SK-N-SH (cell line): ENCODE results near the gene THSD8. TPM values are rescaled to one million over a fixed set of nuclear protein-coding genes. Genes with fewer than 3 reads are reported as not detected.

Experiments
- CTCF ChIA-PET: fragments of 300-600, 350-600 bp; formaldehyde crosslinking; extraction: SDS; loops from one replicate; lab custom pipeline; 2021; lab: Yijun Ruan, JAX
- POLR2A ChIA-PET: fragments of 350-600 bp; sonication (Branson Sonifier 250); formaldehyde crosslinking; extraction: SDS; loops from one replicate; lab custom pipeline; 2020; ENCODE audit warnings: antibody characterized with exemption, inconsistent platforms; lab: Yijun Ruan, JAX
- DNase-seq: peaks from one replicate; pipeline ENCODE4 v3.0.0; 2012
- H2AFZ ChIP-seq: fragments of 200-600 bp; sonication (generic); 2 replicates; pipeline ENCODE4 v1.8.1; 2016; ENCODE audit warnings: antibody characterized with exemption, mild to moderate bottlenecking, low read depth
- H3F3A ChIP-seq: fragments of 200-600 bp; sonication (generic); replicated peaks from 2 replicates; pipeline ENCODE3; 2016; ENCODE audit warnings: antibody characterized with exemption, mild to moderate bottlenecking; ENCODE audit not compliant: insufficient read depth
- H3K27ac ChIP-seq, 2 experiments: fragments of 200-500 bp in 1 of 2; fragments of 200-600 bp in 1 of 2; sonication (Bioruptor generic) in 1 of 2; sonication (generic), shearing (Covaris generic) in 1 of 2; 2 replicates each; pipeline versions ENCODE4 v1.5.1 to v1.6.1; 2014 to 2016; ENCODE audit warnings: low read depth in 2 of 2, inconsistent platforms in 1 of 2, low read length in 1 of 2, mild to moderate bottlenecking in 1 of 2, mixed read lengths in 1 of 2
- H3K27me3 ChIP-seq: fragments of 200-600 bp; sonication (generic), shearing (Covaris generic); 2 replicates; pipeline ENCODE4 v1.6.1; 2016; ENCODE audit warnings: mixed run types; ENCODE audit not compliant: insufficient read depth
- H3K36me3 ChIP-seq, 2 experiments: fragments of 200-500 bp in 1 of 2; fragments of 200-600 bp in 1 of 2; sonication (Bioruptor generic) in 1 of 2; sonication (generic) in 1 of 2; replicated peaks in 1 of 2; 2 replicates each; pipeline versions ENCODE3 to v1.5.1; 2014 to 2016; ENCODE audit warnings: low read length in 1 of 2, mild to moderate bottlenecking in 1 of 2; ENCODE audit not compliant: insufficient read depth in 2 of 2, control insufficient read depth in 1 of 2
- H3K4me1 ChIP-seq, 2 experiments: fragments of 200-500 bp in 1 of 2; fragments of 200-600 bp in 1 of 2; sonication (Bioruptor generic) in 1 of 2; sonication (generic), shearing (Covaris generic) in 1 of 2; 2 replicates each; pipeline versions ENCODE4 v1.5.1 to v1.6.1; 2014 to 2016; ENCODE audit warnings: low read depth in 1 of 2, low read length in 1 of 2, mixed run types in 1 of 2; ENCODE audit not compliant: insufficient read depth in 2 of 2, control insufficient read depth in 1 of 2
- H3K4me2 ChIP-seq: fragments of 200-600 bp; sonication (generic), shearing (Covaris generic); 2 replicates; pipeline ENCODE4 v1.6.1; 2017; ENCODE audit warnings: mixed run types
- H3K4me3 ChIP-seq, 2 experiments: fragments of 200-500 bp in 1 of 2; fragments of 200-600 bp in 1 of 2; sonication (Bioruptor generic) in 1 of 2; sonication (generic), shearing (Covaris generic) in 1 of 2; 2 replicates each; pipeline versions ENCODE4 v1.5.1 to v1.8.1; 2014 to 2016; ENCODE audit warnings: low read depth in 2 of 2, inconsistent platforms in 1 of 2, low read length in 1 of 2, mild to moderate bottlenecking in 1 of 2, mixed read lengths in 1 of 2, moderate library complexity in 1 of 2
- H3K79me2 ChIP-seq: fragments of 200-600 bp; sonication (generic); 2 replicates; pipeline ENCODE4 v1.8.1; 2017; ENCODE audit warnings: mild to moderate bottlenecking; ENCODE audit not compliant: insufficient read depth
- H3K9ac ChIP-seq: fragments of 200-600 bp; sonication (generic); 2 replicates; pipeline ENCODE4 v1.6.1; 2017; ENCODE audit warnings: mixed run types
- H3K9me2 ChIP-seq: fragments of 200-600 bp; sonication (generic); 2 replicates; pipeline ENCODE4 v1.6.1; 2017; ENCODE audit warnings: mixed run types
- H3K9me3 ChIP-seq: fragments of 200-600 bp; sonication (generic); 2 replicates; pipeline ENCODE4 v1.6.1; 2017; ENCODE audit warnings: mixed run types, mild to moderate bottlenecking, moderate library complexity
- H4K20me1 ChIP-seq: fragments of 200-600 bp; sonication (generic); 2 replicates; pipeline ENCODE4 v1.6.1; 2017; ENCODE audit warnings: mild to moderate bottlenecking, mixed run types; ENCODE audit not compliant: insufficient read depth
- GATA2 ChIP-seq: sonication (generic); formaldehyde crosslinking; IDR thresholded peaks from 2 replicates; pipeline ENCODE4 v1.5.0; 2020; ENCODE audit warnings: mild to moderate bottlenecking, missing genetic modification reagents
- NRF1 ChIP-seq: IDR thresholded peaks from 2 replicates; pipeline ENCODE4 v1.6.1; 2012; ENCODE audit warnings: low read depth, mild to moderate bottlenecking, low read length
- RAD21 ChIP-seq: IDR thresholded peaks from 2 replicates; pipeline ENCODE4 v1.6.1; 2012; ENCODE audit warnings: mild to moderate bottlenecking, low read length
- WGBS: methylation state at CpG from one replicate; pipeline ENCODE4 v1.1.6; 2017; ENCODE audit warnings: low lambda C conversion rate; 5-methylcytosine and 5-hydroxymethylcytosine counted together
- polyA plus RNA-seq, 3 experiments: library from polyadenylated mRNA; depleted of rRNA; stranded (reverse); fragments of >200 nt; gene quantifications; 2 replicates each; pipeline ENCODE4 v1.2.3, GENCODE V29; 2012
- TF ChIP-seq, protein P1 (sequence below): fragments of 200-600 bp; sonication (generic); IDR thresholded peaks from 2 replicates; pipeline ENCODE4 v1.6.1; 2017; ENCODE audit warnings: antibody characterized with exemption, mild to moderate bottlenecking, moderate library complexity

Gene THSD8
- polyA plus RNA-seq, 1 of the 3 experiments (the other 2 are of a cell fraction) = not detected

DNA sequence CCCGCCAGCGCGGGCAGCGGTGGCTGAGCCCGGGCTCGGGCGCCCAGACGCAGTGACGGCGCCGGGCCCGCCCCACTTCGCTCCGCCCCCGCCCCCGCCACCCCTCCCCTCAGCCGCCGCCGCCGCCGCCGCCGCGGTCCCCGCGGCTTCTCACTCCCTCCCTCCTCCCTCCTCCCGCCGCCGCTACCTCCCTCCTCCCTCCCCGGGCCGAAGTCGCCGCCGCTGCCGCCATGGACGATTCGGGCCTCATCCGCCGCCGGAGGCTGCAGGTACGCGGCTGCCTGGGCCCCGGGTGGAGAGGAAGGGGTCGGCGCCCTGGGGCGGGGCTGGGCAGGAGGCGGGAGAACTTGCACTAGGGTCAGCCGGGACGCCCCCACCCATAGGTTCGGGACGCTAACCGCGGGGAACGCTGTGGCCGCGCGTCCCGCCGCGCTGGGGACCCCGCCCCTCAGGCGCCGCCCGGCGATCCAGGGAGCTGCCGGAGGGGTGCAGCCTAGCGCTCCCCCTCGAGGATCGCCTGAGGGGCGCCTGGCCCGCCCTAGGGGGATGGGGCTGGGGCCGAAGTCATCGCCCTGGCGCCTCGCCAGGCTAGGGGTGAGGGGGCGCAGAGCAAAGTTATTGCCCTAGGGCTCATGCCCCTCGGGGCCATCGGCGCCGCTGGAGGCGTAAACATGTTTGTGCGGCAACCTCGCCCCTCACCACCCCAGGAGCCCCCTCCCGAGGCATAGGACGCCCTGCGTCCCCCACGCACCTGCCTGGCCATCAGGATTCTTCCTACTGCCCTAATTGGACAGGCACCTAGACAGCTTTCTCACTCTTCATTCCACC is 32.1 kb downstream of the THSD8 start:
- peak overlapping the region; percentile 76 for H2AFZ ChIP-seq
- TF ChIP-seq, protein P1, sequence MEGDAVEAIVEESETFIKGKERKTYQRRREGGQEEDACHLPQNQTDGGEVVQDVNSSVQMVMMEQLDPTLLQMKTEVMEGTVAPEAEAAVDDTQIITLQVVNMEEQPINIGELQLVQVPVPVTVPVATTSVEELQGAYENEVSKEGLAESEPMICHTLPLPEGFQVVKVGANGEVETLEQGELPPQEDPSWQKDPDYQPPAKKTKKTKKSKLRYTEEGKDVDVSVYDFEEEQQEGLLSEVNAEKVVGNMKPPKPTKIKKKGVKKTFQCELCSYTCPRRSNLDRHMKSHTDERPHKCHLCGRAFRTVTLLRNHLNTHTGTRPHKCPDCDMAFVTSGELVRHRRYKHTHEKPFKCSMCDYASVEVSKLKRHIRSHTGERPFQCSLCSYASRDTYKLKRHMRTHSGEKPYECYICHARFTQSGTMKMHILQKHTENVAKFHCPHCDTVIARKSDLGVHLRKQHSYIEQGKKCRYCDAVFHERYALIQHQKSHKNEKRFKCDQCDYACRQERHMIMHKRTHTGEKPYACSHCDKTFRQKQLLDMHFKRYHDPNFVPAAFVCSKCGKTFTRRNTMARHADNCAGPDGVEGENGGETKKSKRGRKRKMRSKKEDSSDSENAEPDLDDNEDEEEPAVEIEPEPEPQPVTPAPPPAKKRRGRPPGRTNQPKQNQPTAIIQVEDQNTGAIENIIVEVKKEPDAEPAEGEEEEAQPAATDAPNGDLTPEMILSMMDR = peak; percentile 12; the same call in 1 of the 2 replicates
- TF ChIP-seq RAD21 = no peak
- TF ChIP-seq, all 33 proteins: peak for 1
- H3K9me3 ChIP-seq = no peaks in the 10 kb centered on the region
- no peaks in the 10 kb centered on the region for H3K36me3 ChIP-seq
- H3K9me2 ChIP-seq = no peaks in the 10 kb centered on the region
- no peaks in the 10 kb centered on the region for H3K27me3 ChIP-seq
- H3F3A ChIP-seq = peaks cover 24% of the 10 kb centered on the region
- H3K4me3 ChIP-seq = peak overlapping the region; percentile 67 to 73
- ChIA-PET CTCF (interaction anchor here (0.5 to 1.5 kb wide), 5 partner anchors 20 to 131 kb away, joined by 3 to 4 read pairs (median 3); partner anchors contain the start of gene RNASEH2A), POLR2A (interaction anchor here (1.2 kb wide), 1 partner anchor 104 kb away, joined by 4 read pairs; the partner anchor contains the start of gene CALR)
- peak overlapping the region; percentile 62 for H3K9ac ChIP-seq
- DNase-seq = peak; percentile 90
- H4K20me1 ChIP-seq = no peaks in the 10 kb centered on the region
- H3K27ac ChIP-seq = peak overlapping the region in 1 of 2 experiments; percentile 67; a peak in 1 of 4 replicates
- 5% methylated on average over 37 of the region's 87 CpGs for WGBS
- H3K79me2 ChIP-seq = no peaks in the 10 kb centered on the region
- H3K4me1 ChIP-seq = peaks cover 5 to 37% of the 10 kb centered on the region in 2 experiments; a peak in 2 of 4 replicates
- H3K4me2 ChIP-seq = peak overlapping the region; percentile 94

DNA sequence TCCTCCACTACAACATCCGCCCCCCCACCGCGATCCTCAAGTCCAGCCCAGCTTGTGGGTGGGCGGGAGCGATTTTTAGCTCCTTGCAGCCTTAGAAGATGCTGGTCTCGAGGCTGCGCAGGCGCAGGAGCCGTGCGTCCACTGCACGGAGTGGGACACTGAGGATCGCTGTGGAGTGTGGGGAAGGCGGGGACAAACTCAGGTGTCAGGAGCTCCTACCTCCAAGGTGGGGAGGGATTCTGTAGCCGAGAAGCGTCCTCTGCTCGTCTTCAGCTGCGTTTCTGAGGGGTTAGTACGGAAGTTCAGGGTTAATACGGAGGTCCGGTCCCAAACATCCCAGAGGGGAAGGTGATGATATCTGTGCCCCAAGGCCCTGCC is 32.7 kb downstream of the THSD8 start, which contains the start of gene RTBDN:
Gene RTBDN (minus strand): TSS at position 14 of the 378 bp plus-strand sequence. CDS start 4,600 bp downstream, outside the sequence.
- Histone ChIP-seq H3K9me2 (no peaks in the 10 kb centered on the region), H3K4me2 (peak within 1 kb of the TSS; percentile 94), H2AFZ (peak within 1 kb of the TSS; percentile 76), H3K4me3 (peak within 1 kb of the TSS; percentile 67 to 73), H3K79me2 (no peaks in the 10 kb centered on the region), H3K4me1 (peaks cover 5 to 43% of the 10 kb centered on the region in 2 experiments; a peak in 2 of 4 replicates), H3K27ac (peak within 1 kb of the TSS in 1 of 2 experiments; percentile 67; a peak in 2 of 4 replicates), H3K36me3 (no peaks in the 10 kb centered on the region), H3K9ac (peak within 1 kb of the TSS; percentile 62), H4K20me1 (no peaks in the 10 kb centered on the region), H3F3A (peaks cover 27% of the 10 kb centered on the region), H3K27me3 (no peaks in the 10 kb centered on the region), H3K9me3 (no peaks in the 10 kb centered on the region)
- no peak for DNase-seq
- CTCF ChIA-PET = interaction anchor here (0.8 to 1.5 kb wide), 6 partner anchors 28 to 131 kb away, joined by 3 to 4 read pairs (median 3); partner anchors contain the start of gene RNASEH2A
- 30% methylated on average over 18 of the region's 20 CpGs for WGBS
- POLR2A ChIA-PET = interaction anchor here (1.2 kb wide), 1 partner anchor 103 kb away, joined by 4 read pairs; the partner anchor contains the start of gene CALR
- peak; percentile 39 for TF ChIP-seq NRF1
- no peak for TF ChIP-seq GATA2 (CRISPR knock-in tag)
